Ovary (tissue), 9 donors: ENCODE results near the gene ANO2. TPM values are rescaled to one million over a fixed set of nuclear protein-coding genes. Genes with fewer than 3 reads are reported as not detected.

Experiments used
- DNase-seq, 5 donors: peaks; one replicate each; pipeline ENCODE4 v3.0.0-alpha.2; 2019 to 2020
- H3K27ac ChIP-seq, 2 donors: fragments of 200-600 bp; one replicate each; pipeline versions ENCODE4 v1.5.1 to v1.8.0; 2019 to 2022
- H3K27me3 ChIP-seq: fragments of 200-600 bp; one replicate; pipeline ENCODE4 v1.8.0; 2022
- H3K36me3 ChIP-seq: fragments of 200-600 bp; sonication (generic); one replicate; pipeline ENCODE4 v1.5.1; 2019
- H3K4me1 ChIP-seq: one replicate; pipeline ENCODE4 v1.8.1; 2013; ENCODE audit warnings: mild to moderate bottlenecking, moderate library complexity; ENCODE audit not compliant: insufficient read depth
- H3K4me3 ChIP-seq: fragments of 200-600 bp; sonication (generic); one replicate; pipeline ENCODE4 v1.5.1; 2017
- H3K9me3 ChIP-seq, 2 donors: fragments of 200-600 bp in 1 of 2; sonication (generic) in 1 of 2; one replicate each; pipeline versions ENCODE4 v1.5.1 to v1.8.1; 2013 to 2019; ENCODE audit warnings: mild to moderate bottlenecking in 1 of 2, moderate library complexity in 1 of 2
- EP300 ChIP-seq: sonication (generic); formaldehyde crosslinking; IDR thresholded peaks from one replicate; pipeline ENCODE4 v1.6.1; 2017; ENCODE audit warnings: antibody characterized with exemption
- POLR2A ChIP-seq: fragments of 450-650 bp; IDR thresholded peaks from one replicate; pipeline ENCODE4 v1.6.1; 2017; ENCODE audit warnings: antibody characterized with exemption, mild to moderate bottlenecking, moderate library complexity
- WGBS, 3 donors: extraction: QIAGEN DNeasy Blood & Tissue Kit in 1 of 3; methylation state at CpG; one replicate each; pipeline versions ENCODE4 v1.1.5 to v1.1.7; 2013 to 2017; 5-methylcytosine and 5-hydroxymethylcytosine counted together
- intact Hi-C, 4 donors: fragments of 100-400 bp; cut with DNase I; formaldehyde crosslinking; loops; one replicate each; pipeline versions ENCODE4 v1.11.0 to v1.15.1; 2022 to 2023
- polyA plus RNA-seq, 2 donors: library from polyadenylated mRNA; stranded (reverse); fragments of 200-250 nt in 1 of 2; fragments of 350-450 nt in 1 of 2; fragmentation: Illumina TruSeq in 1 of 2; extraction: RNeasy Lipid Tissue Mini Kit (QIAGEN cat#74804) in 1 of 2; gene quantifications; one replicate each; pipeline ENCODE4 v1.2.3, GENCODE V29; 2013 to 2014
- total RNA-seq, 7 donors: library from RNA; depleted of rRNA in 2 of 7; stranded (reverse); fragments of >200 nt in 2 of 7; fragmentation: NEBNext Ultra II Directional in 3 of 7; extraction: Animal tissue kit (Norgen Biotek cat#: 25700) in 3 of 7; gene quantifications; one replicate each; pipeline versions ENCODE4 v1.1.0 to v1.2.4, GENCODE V29; 2016 to 2023
- TF ChIP-seq, protein P1 (sequence below), 3 donors: fragments of 450-650 bp in 2 of 3; fragments of 200-600 bp in 1 of 3; IDR thresholded peaks; one replicate each; pipeline versions ENCODE4 v1.5.1 to v1.8.0; 2016 to 2022; ENCODE audit warnings: antibody characterized with exemption in 3 of 3, mild to moderate bottlenecking in 1 of 3
- donor health status: DM: no; HTN: no; CAD: no; lungs with moderate emphysema.
- donor health status: DM: no; HTN: no; CAD: no.
- donor health status: Bipolar disorder and iron deficiency.
- donor health status: DM: yes; HTN: yes; CAD: no.
- donor health status: DM: no; HTN: no; CAD: no.
- donor health status: DM: yes; HTN: yes; CAD: no.

The ANO2 gene
- total and polyA plus RNA-seq, 9 donors = 3.0 to 6.7 (median 3.3) TPM

- no peaks in the 10 kb centered on the region for H3K36me3 ChIP-seq
- TF ChIP-seq, protein P1, sequence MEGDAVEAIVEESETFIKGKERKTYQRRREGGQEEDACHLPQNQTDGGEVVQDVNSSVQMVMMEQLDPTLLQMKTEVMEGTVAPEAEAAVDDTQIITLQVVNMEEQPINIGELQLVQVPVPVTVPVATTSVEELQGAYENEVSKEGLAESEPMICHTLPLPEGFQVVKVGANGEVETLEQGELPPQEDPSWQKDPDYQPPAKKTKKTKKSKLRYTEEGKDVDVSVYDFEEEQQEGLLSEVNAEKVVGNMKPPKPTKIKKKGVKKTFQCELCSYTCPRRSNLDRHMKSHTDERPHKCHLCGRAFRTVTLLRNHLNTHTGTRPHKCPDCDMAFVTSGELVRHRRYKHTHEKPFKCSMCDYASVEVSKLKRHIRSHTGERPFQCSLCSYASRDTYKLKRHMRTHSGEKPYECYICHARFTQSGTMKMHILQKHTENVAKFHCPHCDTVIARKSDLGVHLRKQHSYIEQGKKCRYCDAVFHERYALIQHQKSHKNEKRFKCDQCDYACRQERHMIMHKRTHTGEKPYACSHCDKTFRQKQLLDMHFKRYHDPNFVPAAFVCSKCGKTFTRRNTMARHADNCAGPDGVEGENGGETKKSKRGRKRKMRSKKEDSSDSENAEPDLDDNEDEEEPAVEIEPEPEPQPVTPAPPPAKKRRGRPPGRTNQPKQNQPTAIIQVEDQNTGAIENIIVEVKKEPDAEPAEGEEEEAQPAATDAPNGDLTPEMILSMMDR (IDR thresholded peaks at IDR 0.05) = no peak
- TF ChIP-seq POLR2A (no peak), EP300 (no peak)
- H3K9me3 ChIP-seq = no peaks in the 10 kb centered on the region
- DNase-seq = no peak
- no peaks in the 10 kb centered on the region for H3K27me3 ChIP-seq
- intact Hi-C loops = no loop called here
- H3K4me1 ChIP-seq = no peaks in the 10 kb centered on the region
- H3K27ac ChIP-seq = no peak overlapping the region
- WGBS, 3 donors = 95 to 99% (median 96%) methylated on average over 8 of the region's 8 CpGs
- no peak overlapping the region for H3K4me3 ChIP-seq
Measured at GRCh38 chr12:5628501-5628900, 316.6 kb downstream of the ANO2 start.

GRCh38 chr12:5627053-5627630 lies 317.9 kb downstream of the ANO2 start:
- TF ChIP-seq, protein P1 (IDR thresholded peaks at IDR 0.05) = no peak
- no peak for TF ChIP-seq EP300
- TF ChIP-seq POLR2A = no peak
- intact Hi-C loops = no loop called here
- Histone ChIP-seq H3K4me1 (no peaks in the 10 kb centered on the region), H3K27ac (no peak overlapping the region), H3K27me3 (no peaks in the 10 kb centered on the region), H3K36me3 (no peaks in the 10 kb centered on the region), H3K9me3 (no peaks in the 10 kb centered on the region), H3K4me3 (no peak overlapping the region)
- WGBS, 3 donors = 83 to 90% (median 86%) methylated on average over 8 of the region's 8 CpGs
- no peak for DNase-seq

DNA sequence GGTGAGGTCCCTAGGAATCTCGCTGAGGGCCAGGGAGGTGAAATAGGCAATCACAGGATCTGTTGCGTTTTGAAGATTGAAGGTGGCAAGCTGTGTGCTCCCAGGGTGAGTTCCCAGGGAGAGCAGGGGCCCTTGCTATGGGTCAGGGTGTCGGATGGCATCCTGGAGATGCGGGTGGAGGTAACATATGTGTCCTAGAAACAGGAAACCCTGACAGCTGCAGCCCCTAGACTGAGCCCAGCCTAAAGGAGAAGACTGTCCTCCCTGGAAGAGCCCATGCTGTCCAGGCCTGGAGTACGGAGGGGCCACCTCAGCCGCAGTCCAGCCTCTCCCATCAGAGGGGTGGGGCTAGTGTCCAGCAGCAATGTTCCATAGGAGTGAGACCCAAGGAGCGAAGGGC lies 318.9 kb downstream of the ANO2 start:
- no peaks in the 10 kb centered on the region for H3K36me3 ChIP-seq
- H3K9me3 ChIP-seq = no peaks in the 10 kb centered on the region
- TF ChIP-seq POLR2A = no peak
- TF ChIP-seq, protein P1 (IDR thresholded peaks at IDR 0.05) = no peak
- TF ChIP-seq EP300 = no peak
- 92 to 96% (median 94%) methylated on average over 7 of the region's 7 CpGs for WGBS, 3 donors
- H3K4me3 ChIP-seq = no peak overlapping the region
- H3K27me3 ChIP-seq = no peaks in the 10 kb centered on the region
- intact Hi-C loops = no loop called here
- H3K27ac ChIP-seq = no peak overlapping the region
- H3K4me1 ChIP-seq = no peaks in the 10 kb centered on the region
- DNase-seq = no peak

GRCh38 chr12:5624486-5625272 lies 320.4 kb downstream of the ANO2 start:
- H3K4me1 ChIP-seq = no peaks in the 10 kb centered on the region
- no peak overlapping the region for H3K4me3 ChIP-seq
- H3K27me3 ChIP-seq = no peaks in the 10 kb centered on the region
- whole genome bisulfite sequencing, 3 donors = 79 to 82% (median 80%) methylated on average over 13 of the region's 13 CpGs
- DNase-seq = no peak
- no peaks in the 10 kb centered on the region for H3K36me3 ChIP-seq
- TF ChIP-seq POLR2A (no peak), EP300 (no peak)
- TF ChIP-seq, protein P1 (IDR thresholded peaks at IDR 0.05) = no peak
- intact Hi-C loops = no loop called here
- H3K27ac ChIP-seq = no peak overlapping the region
- H3K9me3 ChIP-seq = no peaks in the 10 kb centered on the region
